ENCODE data around the gene PROSER1.

DNA sequence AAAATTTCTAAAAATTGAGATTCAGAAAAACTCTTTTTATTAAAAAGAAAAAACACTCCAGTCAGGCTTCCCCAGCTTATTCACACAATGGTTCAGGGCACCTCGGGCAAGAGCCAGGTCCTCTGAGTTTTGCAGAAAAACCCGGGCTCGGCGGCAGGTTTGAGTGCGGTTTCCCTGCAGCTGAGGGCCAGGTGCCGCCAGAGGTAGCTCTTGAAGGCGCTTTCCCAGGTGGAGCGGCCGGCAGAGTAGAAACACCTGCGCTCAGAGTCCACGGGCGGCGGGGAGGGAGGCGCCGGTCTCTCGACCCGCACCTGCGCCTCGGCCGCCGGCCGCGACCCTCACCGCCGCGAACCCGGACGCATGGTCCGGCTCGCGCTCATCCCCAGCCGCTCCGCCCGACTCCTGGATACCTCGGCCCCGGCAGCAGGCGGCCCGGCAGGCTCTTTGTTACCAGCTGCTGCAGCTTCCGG, 444 bp downstream of the PROSER1 start:
- TF ChIP-seq POLR2A (IDR thresholded peaks at IDR 0.05; ENCODE audit: low read depth, low read length) (no peak), BHLHE40 (IDR thresholded peaks at IDR 0.05; ENCODE audit: low read depth, low read length) (no peak), RAD21 (IDR thresholded peaks at IDR 0.05; ENCODE audit: low read length) (no peak), RFX5 (IDR thresholded peaks at IDR 0.05; ENCODE audit: low read depth, low read length) (no peak), SMC3 (IDR thresholded peaks at IDR 0.05; ENCODE audit: low read depth, low read length) (no peak), FOS (IDR thresholded peaks at IDR 0.05; ENCODE audit: low read depth, low read length) (no peak), RCOR1 (IDR thresholded peaks at IDR 0.05; ENCODE audit: insufficient replicate concordance, low read length) (no peak), MAFK (IDR thresholded peaks at IDR 0.05; ENCODE audit: low read depth, low read length) (no peak), CEBPB (IDR thresholded peaks at IDR 0.05; ENCODE audit: low read depth, low read length) (no peak)
- TF ChIP-seq, protein P1, sequence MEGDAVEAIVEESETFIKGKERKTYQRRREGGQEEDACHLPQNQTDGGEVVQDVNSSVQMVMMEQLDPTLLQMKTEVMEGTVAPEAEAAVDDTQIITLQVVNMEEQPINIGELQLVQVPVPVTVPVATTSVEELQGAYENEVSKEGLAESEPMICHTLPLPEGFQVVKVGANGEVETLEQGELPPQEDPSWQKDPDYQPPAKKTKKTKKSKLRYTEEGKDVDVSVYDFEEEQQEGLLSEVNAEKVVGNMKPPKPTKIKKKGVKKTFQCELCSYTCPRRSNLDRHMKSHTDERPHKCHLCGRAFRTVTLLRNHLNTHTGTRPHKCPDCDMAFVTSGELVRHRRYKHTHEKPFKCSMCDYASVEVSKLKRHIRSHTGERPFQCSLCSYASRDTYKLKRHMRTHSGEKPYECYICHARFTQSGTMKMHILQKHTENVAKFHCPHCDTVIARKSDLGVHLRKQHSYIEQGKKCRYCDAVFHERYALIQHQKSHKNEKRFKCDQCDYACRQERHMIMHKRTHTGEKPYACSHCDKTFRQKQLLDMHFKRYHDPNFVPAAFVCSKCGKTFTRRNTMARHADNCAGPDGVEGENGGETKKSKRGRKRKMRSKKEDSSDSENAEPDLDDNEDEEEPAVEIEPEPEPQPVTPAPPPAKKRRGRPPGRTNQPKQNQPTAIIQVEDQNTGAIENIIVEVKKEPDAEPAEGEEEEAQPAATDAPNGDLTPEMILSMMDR (conservative IDR thresholded peaks at IDR 0.05; ENCODE audit: low read depth, low read length), result no peak
- TF ChIP-seq, protein P2, sequence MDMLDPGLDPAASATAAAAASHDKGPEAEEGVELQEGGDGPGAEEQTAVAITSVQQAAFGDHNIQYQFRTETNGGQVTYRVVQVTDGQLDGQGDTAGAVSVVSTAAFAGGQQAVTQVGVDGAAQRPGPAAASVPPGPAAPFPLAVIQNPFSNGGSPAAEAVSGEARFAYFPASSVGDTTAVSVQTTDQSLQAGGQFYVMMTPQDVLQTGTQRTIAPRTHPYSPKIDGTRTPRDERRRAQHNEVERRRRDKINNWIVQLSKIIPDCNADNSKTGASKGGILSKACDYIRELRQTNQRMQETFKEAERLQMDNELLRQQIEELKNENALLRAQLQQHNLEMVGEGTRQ (IDR thresholded peaks at IDR 0.05; ENCODE audit: low read depth, low read length), result no peak
- TF ChIP-seq, protein P3, sequence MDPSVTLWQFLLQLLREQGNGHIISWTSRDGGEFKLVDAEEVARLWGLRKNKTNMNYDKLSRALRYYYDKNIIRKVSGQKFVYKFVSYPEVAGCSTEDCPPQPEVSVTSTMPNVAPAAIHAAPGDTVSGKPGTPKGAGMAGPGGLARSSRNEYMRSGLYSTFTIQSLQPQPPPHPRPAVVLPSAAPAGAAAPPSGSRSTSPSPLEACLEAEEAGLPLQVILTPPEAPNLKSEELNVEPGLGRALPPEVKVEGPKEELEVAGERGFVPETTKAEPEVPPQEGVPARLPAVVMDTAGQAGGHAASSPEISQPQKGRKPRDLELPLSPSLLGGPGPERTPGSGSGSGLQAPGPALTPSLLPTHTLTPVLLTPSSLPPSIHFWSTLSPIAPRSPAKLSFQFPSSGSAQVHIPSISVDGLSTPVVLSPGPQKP (IDR thresholded peaks at IDR 0.05; ENCODE audit: borderline replicate concordance, low read depth, low read length), result no peak
